GM21717 (cell line): Measurements from ENCODE around the gene MS4A5.
"Not testable (repeated sequence)": the region's sequence is repeated elsewhere in the genome, so short reads cannot be mapped to it uniquely, and the experiment has no call there.

ENCODE experiments used
- ATAC-seq: cut with Tn5 transposase; IDR thresholded peaks from one replicate; pipeline ENCODE4 v1.9.1; 2021; ENCODE audit warnings: mild to moderate bottlenecking, moderate library complexity; ENCODE audit not compliant: unreplicated experiment

MS4A5 gene, protein sequence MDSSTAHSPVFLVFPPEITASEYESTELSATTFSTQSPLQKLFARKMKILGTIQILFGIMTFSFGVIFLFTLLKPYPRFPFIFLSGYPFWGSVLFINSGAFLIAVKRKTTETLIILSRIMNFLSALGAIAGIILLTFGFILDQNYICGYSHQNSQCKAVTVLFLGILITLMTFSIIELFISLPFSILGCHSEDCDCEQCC

DNA sequence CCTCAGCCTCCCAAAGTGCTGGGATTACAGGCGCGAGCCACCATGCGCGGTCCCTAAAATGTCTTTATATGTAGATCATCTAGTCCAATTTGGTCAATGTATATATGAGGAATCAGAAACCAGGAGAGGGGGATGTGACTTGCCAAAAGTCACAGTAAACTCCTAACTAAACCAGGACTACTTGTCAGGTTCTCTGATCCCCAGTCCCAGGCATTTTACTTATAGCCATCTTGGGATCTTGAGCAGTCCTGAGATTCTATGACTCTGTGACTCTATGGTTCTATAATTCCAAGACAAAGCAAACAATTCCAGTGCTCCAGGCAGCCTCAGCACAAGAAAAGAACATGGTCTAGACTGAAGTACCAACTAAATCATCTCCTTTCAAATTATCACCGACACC, at the start of gene MS4A5:
TSS of gene MS4A5 (plus strand) at position 301 of the 400 bp plus-strand sequence. CDS start 103 bp downstream, outside the sequence.
- no peak for ATAC-seq

DNA sequence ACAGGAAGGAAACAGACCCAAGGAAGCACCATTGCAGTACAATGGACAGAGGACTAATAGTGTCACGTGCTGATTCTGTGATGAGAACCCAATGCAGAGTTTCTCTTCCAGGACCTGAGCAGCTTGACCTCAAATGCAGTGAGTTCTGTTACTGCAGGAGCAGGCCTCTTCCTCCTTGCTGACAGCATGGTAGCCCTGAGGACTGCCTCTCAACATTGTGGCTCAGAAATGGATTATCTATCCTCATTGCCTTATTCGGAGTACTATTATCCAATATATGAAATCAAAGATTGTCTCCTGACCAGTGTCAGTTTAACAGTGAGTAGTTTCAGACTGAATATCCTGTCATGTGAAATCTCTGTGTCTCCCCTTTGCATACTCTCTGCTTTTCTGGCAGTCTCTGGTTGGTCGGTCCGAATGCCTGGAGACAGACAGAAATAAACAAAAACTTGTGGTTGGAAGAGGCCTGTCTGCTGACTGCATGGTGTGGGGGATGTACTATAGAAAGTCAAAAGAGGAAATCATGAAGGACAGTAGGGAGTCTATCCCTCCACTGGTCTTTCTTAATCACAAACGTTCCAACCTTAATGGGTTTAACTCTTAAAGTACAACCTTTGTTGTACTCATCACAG, 40.0 kb upstream of the MS4A5 start:
- peak; percentile 86 for ATAC-seq

DNA sequence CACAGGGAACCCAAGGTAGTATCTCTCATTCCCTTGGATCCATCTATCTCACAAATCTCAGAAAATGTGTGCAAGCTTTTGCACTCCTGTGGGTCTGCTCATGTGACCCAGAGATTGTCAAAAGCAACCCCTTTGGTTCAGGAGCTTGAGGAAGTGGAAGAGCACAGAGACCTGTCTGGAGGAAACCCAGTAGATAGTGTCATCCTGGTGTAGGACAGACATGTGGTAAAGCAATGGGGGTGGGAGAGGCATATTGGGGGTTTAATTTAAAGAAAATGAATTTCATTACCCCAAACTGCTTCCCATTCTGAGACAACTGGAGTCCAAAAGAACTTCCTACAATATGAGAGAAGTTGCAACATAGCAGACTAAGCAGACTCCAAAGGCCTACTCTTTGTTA, 39.0 kb upstream of the MS4A5 start:
- no peak for ATAC-seq

DNA sequence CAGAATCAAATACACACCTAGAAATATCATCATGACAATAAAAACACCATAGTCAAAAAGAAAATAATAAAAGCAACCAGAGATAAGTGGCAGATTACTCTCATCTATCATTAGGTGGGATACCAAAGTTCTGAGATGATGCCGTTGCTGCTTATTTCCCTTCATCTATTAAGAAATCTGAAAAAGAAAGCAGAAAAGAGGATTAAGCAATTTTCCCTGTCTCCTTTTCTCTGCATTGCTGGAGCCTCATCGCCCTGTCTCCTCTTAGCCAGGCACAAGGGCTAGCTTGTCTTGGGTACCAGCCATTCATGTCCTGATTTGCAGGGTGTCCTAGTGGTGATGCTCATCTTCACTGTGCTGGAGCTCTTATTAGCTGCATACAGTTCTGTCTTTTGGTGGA, 37.0 kb upstream of the MS4A5 start:
- ATAC-seq: no peak

DNA sequence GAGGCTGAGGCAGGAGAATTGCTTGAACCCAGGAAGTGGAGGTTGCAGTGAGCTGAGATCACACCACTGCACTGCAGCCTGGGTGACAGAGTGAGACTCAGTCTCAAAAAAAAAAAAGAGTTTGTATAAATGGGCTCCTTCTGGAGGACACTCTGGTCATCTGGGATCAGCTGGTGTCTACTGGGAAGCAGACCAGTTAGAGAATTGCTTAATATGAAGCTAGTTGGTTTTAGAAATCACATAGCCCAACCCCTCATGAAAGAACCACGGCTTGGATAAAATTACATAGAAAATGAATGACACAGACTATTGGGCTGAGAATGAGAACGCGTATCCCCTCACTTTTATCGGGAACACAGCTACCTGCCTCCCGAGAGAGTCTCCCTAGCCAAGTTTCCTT, 36.4 kb upstream of the MS4A5 start:
- ATAC-seq: no peak

DNA sequence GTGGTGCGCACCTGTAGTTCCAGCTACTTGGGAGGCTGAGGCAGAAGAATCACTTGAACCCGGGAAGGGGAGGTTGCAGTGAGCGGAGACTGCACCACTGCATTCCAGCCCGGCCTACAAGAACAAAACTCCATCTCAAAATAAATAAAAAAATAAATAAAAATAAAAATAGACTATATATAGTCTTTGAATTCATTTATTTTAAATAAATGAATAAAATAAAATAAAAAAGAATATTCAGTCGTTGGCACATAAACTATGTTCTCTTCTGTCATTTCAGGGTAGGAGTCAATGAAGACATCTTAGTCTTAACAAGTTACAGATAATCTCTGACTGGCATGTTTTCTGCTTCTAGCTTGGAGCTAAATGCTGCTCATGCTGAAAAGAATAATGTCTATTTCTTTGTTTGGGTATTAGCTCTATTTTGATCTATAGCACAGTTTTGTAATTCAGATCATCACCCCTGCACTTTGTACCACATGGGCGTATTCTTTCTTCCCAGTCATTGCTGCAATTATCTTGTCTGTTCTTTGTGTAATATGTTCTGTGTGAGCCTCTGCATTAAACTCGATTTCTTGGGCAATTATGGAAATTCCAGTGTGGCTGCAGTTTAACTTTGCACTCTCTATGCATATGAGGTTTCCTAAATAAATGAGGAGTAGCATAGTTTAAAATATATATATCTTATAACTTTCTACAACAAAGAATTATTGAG, 34.5 kb upstream of the MS4A5 start:
- no peak for ATAC-seq

DNA sequence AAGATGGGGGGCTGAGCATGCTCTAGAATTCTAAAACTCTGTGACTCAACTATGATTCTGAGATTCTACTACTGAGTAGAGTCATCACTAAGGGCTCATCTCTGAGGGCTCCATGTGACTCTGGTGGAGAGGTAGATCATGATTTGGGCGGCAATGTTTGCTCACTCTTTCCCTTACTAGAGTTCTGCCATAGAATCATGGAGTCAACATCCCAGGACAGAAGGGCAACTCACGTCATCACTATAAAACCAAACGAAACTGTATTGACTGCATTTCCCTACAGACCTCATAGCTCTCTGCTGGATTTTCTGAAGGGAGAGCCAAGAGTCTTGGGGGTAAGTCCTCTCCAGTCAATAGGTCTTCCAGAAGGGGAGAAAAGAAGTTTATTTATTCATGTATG, 33.0 kb upstream of the MS4A5 start, which contains the start of gene MS4A14:
TSS of gene MS4A14 (plus strand) at position 78 of the 400 bp plus-strand sequence. CDS start at position 198, 120 bp downstream.
- ATAC-seq: peak; percentile 23

DNA sequence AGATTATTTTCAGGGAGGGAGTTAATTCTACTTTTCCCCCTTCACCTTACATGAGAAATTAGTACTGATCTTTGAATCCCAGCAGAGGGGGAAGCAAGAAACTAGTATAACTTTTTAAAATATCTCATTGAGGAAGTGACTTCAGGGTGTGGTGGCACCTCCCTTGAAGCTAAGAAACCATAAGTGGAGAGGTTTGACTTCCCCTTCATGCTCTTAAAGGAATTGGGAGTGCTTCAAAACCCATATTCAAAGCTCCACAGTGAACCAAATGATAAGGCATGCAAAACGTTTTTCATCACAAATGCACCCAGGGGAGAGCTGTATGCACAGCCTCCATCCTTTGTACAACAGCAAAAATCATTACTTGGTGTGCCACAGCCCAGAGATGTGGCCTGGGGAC, 32.6 kb upstream of the MS4A5 start:
- peak; percentile 62 for ATAC-seq

DNA sequence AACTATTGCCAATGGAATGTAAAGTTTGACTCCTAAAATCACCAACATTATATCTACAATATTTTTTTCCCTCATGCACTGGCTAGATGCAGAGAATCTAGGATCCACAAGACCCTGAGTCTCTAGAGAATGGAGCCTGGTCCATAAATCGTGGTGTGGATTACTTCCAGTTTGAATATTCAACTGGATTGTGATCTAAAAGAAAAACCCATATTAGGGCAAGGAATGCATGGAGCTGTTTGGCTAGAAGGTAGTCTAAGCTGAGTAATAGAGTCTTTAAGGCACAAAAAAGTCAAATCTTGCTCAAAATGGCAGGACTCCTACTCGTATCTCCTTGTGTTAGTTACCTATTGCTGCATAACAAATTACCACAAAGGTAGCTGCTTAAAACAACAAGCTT, 9.4 kb upstream of the MS4A5 start:
- no peak for ATAC-seq

DNA sequence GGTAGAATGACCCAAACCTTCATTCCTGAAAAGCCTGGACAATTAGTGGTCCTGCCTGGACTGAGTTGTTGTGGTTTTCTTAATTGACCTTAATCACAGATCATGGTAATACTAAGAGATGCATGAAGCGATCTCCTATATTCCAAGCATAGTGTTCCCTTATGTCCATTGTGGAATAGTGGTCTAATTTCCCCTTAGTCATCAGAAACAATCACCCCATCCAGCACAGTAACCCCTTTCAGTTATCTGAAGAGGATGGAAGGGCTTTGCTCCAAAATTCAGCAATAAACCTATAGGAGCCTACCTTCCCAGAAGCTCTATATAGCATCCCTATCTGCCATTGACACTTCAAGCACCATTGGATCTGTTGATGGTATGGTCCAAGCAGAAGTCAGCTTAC, 6.8 kb upstream of the MS4A5 start:
- no peak for ATAC-seq

DNA sequence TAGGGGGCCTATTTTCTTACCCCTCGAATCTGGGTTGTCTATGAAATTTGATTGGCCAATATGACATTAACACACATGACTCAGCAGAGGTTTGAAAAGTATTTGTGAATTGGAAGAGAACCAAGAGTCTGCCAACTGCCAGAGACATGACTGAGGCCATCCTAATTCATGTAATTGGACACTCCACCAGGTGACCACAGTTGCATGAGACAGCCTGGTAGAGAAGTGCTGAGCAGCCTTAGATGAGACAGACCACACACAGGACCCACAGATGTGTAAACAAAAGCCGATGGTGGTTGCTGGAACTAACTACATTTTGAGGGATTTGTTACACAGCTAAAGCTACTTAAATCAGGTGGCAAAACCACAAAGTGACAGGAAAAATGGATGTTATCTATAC, 855 bp upstream of the MS4A5 start:
- no peak for ATAC-seq

DNA sequence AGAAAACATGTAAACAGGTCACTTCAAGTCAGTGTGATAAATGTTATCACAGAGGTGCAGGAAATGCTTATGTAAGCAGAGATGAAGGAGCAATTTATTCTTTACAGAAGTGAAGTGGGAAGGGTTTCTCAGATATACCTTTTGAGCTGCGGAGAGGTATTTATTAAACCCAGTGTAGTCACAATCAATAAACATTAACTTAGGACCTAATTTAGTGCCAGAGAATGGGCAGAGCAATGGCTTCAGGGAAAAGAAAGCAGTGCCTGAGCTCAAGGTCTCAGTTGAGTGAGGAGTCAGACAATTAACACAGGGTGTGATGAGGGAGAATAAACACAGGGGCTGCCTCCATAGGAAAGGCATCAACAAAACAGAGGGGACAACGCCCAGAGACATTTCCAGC, 1.9 kb downstream of the MS4A5 start:
- no peak for ATAC-seq

DNA sequence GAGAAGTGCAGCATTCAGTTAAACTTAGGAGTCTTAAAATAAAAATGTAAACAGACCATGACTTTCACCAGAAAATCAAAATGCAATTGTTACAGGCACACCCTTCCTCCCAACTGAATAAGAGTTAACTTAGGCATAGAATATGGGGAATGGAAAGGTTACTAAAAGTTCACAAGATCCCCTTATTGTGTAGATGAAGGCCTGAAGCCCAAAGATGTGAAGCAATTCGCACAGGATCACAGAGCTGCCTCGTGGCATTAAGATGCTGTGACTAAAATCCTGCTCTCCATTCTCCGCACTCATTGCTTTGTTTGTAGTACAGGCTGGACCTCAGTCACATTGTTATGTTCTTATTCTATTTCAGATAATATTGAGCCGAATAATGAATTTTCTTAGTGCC, 4.0 kb downstream of the MS4A5 start:
- ATAC-seq: no peak

DNA sequence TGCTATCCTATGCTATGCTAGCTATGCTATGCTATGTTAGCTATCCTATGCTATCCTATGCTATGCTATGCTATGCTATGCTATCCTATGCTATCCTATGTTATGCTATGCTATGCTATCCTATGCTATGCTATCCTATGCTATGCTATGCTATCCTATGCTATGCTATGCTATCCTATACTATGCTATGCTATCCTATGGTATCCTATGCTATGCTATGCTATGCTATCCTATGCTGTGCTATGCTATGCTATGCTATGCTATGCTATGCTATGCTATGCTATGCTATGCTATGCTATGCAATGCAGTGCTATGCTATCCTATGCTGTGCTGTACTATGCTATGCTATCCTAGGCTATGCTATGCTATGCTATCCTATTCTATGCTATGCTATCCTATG, 17.7 kb downstream of the MS4A5 start:
- no peak for ATAC-seq

DNA sequence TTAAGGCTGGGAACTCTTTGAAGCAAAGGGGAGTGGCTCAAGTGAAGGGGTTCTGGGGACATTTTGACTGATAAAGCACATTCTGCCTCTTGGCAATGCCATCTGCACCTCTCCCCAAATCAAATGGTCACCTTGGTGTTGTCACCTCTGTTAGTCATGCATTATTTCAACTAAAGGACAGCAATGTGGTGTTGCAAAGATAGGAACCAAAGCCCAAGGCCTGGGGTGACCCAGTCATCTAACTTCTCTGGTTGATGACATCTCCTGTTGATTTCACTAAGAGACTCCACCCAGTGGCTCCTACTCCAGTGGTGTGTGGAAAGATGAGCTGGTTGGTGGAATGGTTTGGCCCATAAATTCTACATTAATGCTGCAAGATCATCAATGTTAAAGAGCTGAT, 18.5 kb downstream of the MS4A5 start:
- no peak for ATAC-seq

DNA sequence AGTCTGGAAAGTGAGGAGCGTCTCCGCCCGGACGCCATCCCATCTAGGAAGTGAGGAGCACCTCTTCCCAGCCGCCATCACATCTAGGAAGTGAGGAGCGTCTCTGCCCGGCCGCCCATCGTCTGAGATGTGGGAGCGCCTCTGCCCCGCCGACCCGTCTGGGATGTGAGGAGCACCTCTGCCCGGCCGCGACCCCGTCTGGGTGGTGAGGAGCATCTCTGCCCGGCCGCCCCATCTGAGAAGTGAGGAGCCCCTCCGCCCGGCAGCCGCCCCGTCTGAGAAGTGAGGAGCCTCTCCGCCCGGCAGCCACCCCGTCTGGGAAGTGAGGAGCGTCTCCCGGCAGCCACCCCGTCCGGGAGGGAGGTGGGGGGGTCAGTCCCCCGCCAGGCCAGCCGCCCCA, 21.8 kb downstream of the MS4A5 start:
- not testable (repeated sequence) for ATAC-seq

DNA sequence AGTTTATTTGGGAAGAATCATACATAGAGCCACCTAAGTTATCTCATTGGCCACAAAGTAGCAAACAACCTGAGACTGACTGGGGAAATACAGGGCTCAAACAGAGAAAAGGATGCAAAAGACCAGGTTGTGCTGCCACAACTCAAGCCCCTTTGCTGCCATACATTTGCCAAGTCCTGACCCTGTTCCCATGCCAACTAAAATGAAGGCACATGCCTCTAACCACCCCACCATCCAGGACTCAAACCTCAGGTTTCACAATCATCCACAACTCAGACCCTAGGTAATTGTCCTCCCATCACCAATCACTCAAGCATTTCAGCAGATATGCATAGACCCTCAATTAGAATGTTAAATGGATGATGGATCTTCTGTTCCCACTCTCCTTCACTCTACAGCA, 24.8 kb downstream of the MS4A5 start:
- no peak for ATAC-seq

DNA sequence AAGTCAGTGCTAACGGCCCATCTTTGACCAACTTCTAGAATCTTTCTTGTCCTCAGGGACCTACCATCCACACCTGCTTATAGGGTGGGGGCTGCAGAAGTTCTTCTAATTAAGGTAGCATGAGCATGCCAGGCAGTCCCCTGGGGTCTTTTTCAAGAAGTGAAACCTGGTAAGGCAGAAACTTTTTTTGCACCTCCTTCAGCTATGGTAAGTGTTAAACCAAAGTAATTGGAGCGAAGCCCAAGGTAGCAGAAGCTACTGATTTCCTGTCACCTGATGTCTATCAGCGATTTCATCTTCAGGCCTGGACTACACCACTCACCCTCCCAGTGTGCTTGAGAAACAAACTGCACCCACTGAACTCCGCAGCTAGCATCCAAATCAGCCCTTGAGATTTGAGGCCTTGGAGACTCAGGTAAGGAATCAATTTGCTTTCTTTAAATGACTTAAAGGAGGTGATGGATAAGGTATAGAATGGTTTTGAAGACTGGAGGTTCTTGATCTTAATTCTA, 26.2 kb downstream of the MS4A5 start, which contains the start of gene MS4A1:
TSS of gene MS4A1 (plus strand) at position 317 of the 512 bp plus-strand sequence. CDS start 6,528 bp downstream, outside the sequence.
- peak; percentile 78 for ATAC-seq

DNA sequence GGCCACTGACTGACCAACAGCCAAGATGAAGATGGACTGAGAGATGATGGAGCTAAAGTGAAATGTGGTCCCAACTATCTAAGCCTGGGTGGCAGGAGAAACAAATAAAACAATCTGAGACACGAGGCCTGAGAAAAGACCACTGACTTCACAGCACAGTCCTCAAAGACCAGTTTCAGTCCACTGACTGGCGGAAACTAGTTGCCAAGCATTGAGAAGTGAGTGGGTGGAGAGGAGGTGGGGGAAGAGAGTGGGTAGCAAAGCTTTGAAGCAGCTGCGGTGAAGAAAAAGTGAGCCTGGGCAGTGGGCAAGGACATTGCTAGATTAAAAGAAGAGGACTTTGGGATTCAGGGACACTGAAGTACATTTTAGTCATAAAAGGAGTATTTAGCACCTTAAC, 28.2 kb downstream of the MS4A5 start:
- peak; percentile 43 for ATAC-seq

DNA sequence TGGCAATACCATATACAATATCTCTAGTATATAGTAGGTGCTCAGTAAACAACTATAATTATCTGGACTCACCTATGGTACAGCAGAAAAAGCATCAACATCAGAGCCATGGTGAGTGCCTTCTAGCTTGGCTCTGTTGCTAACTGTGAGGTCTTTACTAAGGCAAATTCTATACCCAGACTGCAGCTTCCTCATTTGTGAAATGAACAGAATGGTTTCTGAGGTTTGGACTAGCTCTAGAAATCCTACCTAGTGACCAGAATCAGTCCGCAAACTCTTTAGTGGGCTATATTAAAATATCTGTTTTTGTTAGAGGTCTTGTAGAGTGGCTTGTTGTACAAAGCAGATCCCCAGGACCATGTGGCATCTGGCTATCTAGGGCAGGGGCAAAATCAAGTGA, 30.0 kb downstream of the MS4A5 start:
- no peak for ATAC-seq

DNA sequence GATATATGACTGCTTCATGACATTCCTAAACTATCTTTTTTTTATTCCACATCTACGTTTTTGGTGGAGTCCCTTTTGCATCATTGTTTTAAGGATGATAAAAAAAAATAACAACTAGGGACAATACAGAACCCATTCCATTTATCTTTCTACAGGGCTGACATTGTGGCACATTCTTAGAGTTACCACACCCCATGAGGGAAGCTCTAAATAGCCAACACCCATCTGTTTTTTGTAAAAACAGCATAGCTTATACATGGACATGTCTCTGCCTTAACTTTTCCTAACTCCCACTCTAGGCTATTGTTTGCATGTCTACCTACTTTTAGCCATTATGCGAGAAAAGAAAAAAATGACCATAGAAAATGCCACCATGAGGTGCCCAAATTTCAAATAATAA, 39.5 kb downstream of the MS4A5 start:
- no peak for ATAC-seq

DNA sequence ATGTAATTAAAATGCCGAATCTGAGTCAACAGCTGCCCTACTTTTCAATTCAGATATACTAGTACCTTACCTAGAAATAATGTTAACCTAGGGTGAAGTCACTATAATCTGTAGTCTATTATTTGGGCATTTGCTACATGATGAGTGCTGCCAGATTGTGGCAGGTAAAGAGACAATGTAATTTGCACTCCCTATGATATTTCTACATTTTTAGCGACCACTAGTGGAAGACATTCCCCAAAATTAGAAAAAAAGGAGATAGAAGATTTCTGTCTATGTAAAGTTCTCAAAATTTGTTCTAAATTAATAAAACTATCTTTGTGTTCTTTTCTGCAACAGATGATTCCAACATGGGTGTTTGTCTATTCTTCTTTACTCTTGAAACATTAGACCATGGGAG, 40.4 kb downstream of the MS4A5 start:
- ATAC-seq: no peak
